Endometrial microvascular endothelial cells (primary cell): Measurements from ENCODE around the gene GTF2F1. TPM values are rescaled to one million over a fixed set of nuclear protein-coding genes. Genes with fewer than 3 reads are reported as not detected.

Source experiments
- in situ Hi-C: cut with HindIII; loops from 2 replicates; pipeline ENCODE4 v1.10.0; 2017; ENCODE audit warnings: low sequenced_read_pairs, low pct_unique_long_range_greater_than_20kb; ENCODE audit errors: inconsistent ontology term
- total RNA-seq: library from RNA; depleted of rRNA; stranded (reverse); fragments of >200 nt; gene quantifications from one replicate; pipeline ENCODE4 v1.2.3, GENCODE V29; 2015; ENCODE audit errors: inconsistent ontology term

GTF2F1 gene
- total RNA-seq, 1 donor from 2014 or later = 32.3 TPM

GRCh38 chr19:6393983-6394412 lies 1.0 kb upstream of the GTF2F1 start:
- in situ Hi-C loops = loop anchor here (25.0 kb wide), 1 partner anchor 107 kb away; the partner anchor contains the start of gene MLLT1

GRCh38 chr19:6392221-6393073 lies 517 bp downstream of the GTF2F1 start:
- in situ Hi-C loops = loop anchor here (25.0 kb wide), 1 partner anchor 105 kb away; the partner anchor contains the start of gene MLLT1

DNA sequence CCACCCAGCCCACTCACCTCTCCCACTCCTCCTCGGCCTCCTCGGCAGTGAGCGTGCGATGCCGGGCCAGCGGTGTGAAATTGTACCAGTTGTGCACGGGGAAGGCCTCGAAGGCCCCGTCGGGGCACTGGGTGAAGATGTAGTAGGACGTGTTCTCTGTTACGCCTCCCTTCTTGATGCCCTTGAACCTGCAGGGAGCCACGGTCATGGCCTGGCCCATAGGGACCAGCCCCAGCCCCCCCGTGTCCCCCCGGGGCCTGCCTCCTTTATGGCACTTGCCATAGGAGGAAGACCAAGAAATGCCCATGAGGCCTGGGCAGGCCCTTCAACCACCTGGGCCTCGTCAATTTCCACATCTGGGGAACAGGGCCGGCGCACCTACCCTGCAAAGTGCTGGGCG lies 5.6 kb downstream of the GTF2F1 start:
- in situ Hi-C loops = loop anchor here (25.0 kb wide), 1 partner anchor 100 kb away; the partner anchor contains the start of gene MLLT1

DNA sequence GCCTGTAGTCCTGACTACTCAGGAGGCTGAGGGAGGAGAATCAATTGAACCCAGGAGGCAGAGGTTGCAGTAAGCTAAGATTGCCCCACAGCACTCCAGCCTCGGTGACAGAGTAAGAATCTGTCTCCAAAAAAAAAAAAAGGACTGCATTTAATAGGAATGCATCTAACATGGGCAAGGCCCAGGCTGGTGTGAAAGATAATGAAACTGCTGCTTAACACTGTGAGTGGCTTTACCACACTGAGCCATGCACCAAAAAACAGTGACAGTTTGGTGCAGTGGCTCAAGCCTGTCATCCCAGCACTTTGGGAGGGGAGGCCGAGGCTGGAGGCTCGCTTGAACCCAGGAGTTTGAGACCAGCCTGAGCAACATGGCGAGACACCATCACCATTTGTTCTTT lies 8.6 kb downstream of the GTF2F1 start:
- in situ Hi-C loops = loop anchor here (25.0 kb wide), 1 partner anchor 97 kb away; the partner anchor contains the start of gene MLLT1

- in situ Hi-C loops = loop anchor here (25.0 kb wide), 1 partner anchor 96 kb away; the partner anchor contains the start of gene MLLT1
These were observed 9.8 kb downstream of the GTF2F1 start for GRCh38 chr19:6383188-6383587.

GRCh38 chr19:6381030-6381750 lies 11.8 kb downstream of the GTF2F1 start:
- in situ Hi-C loops = loop anchor here (25.0 kb wide), 1 partner anchor 94 kb away; the partner anchor contains the start of gene MLLT1

DNA sequence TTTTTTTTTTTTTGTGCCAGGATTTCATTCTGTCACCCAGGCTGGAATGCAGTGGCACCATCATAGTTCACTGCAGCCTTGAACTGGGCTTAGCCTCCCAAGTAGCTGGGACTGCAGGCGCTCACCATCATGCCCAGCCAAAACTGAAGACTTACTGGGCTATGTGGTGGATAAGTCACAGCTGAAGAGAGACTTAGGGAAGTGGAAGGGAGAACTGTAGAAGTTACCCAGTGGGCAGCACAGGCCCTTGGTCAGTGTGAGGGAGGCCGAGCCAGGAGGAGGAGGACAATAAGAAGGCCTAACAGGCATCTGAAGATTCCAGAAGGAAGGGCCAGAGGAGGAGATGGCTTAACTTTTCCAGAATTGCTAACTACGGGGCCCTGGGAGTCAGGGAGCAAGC lies 13.2 kb downstream of the GTF2F1 start:
- in situ Hi-C loops = loop anchor here (25.0 kb wide), 1 partner anchor 92 kb away; the partner anchor contains the start of gene MLLT1

- in situ Hi-C loops = loop anchor here (25.0 kb wide), 1 partner anchor 91 kb away; the partner anchor contains the start of gene MLLT1
These were observed 14.5 kb downstream of the GTF2F1 start for GRCh38 chr19:6378486-6378885.

DNA sequence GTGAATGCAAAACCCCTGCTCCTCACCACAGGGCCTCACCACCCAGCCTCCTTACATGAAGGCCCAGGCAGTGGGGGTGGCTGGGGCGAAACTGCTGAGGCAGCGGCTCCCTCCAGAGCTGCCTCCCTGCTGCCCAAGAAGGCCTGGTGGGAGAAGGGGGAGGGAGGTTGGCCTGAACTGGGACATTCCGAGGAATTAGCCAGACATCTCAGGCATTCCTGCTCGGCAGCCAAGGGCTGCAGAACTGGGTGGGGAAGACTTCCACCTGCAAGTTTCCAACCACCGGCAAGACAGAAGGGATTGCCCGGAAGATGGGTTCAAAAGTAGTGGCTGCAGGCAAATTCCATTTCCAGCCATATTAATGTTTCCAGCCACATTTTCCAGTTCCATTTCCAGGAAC lies 14.9 kb downstream of the GTF2F1 start:
- in situ Hi-C loops = loop anchor here (25.0 kb wide), 1 partner anchor 91 kb away; the partner anchor contains the start of gene MLLT1

GRCh38 chr19:6376512-6377190 lies 16.3 kb downstream of the GTF2F1 start:
- in situ Hi-C loops = loop anchor here (25.0 kb wide), 1 partner anchor 89 kb away; the partner anchor contains the start of gene MLLT1

DNA sequence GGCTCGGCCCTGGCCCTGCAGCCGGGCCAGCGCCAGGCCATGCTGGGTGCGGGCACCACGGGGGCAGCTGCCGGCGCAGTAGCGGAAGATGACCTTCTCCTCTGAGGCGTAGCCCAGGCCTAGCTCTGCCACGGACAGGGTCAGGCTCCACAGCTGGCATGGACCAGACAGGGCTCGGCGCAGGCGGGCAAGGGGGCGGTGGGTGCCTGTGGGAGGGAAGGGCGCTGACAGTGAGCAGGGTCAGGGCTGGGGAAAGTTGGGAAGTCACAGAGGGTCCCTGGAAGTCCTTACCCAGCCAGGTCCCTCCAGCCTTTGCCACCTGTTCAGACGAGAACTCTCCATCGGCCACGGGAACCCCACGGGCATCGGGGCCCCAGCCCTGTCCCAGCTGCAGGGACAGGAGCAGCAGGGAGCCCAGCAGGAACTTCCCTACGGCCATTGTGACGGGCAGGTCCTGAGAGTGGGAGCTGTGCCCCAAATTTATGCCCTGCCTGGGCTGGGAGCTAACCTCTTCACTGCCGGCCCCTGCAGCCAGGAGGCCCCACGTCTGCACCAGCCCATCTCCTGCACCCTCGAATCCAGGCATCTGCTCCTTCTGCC lies 17.5 kb downstream of the GTF2F1 start, which contains the start of gene PSPN:
TSS of gene PSPN (minus strand) at position 523 of the 600 bp plus-strand sequence. CDS start at position 439, 84 bp downstream.
- in situ Hi-C loops = loop anchor here (25.0 kb wide), 1 partner anchor 88 kb away; the partner anchor contains the start of gene MLLT1

- in situ Hi-C loops = loop anchor here (25.0 kb wide), 1 partner anchor 88 kb away; the partner anchor contains the start of gene MLLT1
These were observed 18.1 kb downstream of the GTF2F1 start for GRCh38 chr19:6374711-6375410.

DNA sequence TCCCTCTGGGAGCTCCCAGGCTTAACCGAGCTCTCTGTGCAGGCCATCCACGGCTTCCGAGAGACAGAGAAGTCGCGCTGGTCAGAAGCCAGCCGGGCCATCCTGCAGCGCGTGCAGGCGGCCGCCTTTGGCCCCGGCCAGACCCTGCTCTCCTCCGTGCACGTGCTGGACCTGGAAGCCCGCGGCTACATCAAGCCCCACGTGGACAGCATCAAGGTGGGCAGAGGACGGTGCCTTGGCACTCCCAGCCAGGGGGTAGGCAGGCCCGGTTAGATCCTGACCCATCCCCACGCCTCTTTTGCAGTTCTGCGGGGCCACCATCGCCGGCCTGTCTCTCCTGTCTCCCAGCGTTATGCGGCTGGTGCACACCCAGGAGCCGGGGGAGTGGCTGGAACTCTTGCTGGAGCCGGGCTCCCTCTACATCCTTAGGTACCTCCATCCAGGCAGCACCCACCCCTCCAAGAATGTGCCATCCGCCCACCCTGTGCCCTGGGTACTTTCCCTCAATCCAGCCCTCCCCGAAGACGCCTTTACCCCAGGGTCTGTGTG lies 18.7 kb downstream of the GTF2F1 start:
- in situ Hi-C loops = no loop called here

DNA sequence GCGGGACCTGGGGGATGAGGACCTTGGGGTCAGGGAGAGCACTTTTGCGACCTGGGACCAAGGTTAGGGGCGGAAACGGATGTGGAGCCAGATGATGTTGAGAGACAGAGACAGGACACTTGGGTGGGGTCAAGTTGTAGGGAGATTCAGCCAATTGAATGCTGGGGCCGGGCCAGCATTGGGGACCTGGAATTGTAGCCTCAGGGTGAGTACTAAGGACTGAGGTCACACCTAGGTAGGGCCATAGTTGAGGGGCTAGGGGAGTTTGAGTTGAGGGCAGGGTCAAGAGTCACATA lies 19.2 kb downstream of the GTF2F1 start:
- in situ Hi-C loops = no loop called here

GRCh38 chr19:6373096-6373812 lies 19.7 kb downstream of the GTF2F1 start:
- in situ Hi-C loops = no loop called here

- in situ Hi-C loops = no loop called here
These were observed 20.3 kb downstream of the GTF2F1 start, which contains the start of gene ALKBH7 for GRCh38 chr19:6372594-6373095. Gene ALKBH7, plus strand, starts transcription at chr19:6372794. Its CDS starts 27 bp downstream, at chr19:6372821.
